Activated naive CD4-positive, alpha-beta T cell treated with anti-CD3 and anti-CD28 coated beads for 36 hours (primary cell): ENCODE data around the gene B4GALT4. TPM values are rescaled to one million over a fixed set of nuclear protein-coding genes. Genes with fewer than 3 reads are reported as not detected.
"Not testable (repeated sequence)": the region's sequence is repeated elsewhere in the genome, so short reads cannot be mapped to it uniquely, and the experiment has no call there.

Source experiments
- CTCF ChIA-PET: fragments of 350-600 bp; sonication (Branson Sonifier 250); formaldehyde crosslinking; loops from one replicate; lab custom pipeline; 2021; ENCODE audit warnings: antibody characterized with exemption; lab: Charles Lee
- DNase-seq: peaks from one replicate; pipeline ENCODE4 v3.0.0-alpha.2; 2020
- H3K27ac Mint-ChIP-seq: one replicate; pipeline ENCODE4 v1.8.0; 2021; ENCODE audit warnings: mild to moderate bottlenecking, mixed read lengths
- H3K27me3 Mint-ChIP-seq: one replicate; pipeline ENCODE4 v1.8.0; 2021; ENCODE audit warnings: low read depth, mixed read lengths
- H3K36me3 Mint-ChIP-seq: one replicate; pipeline ENCODE4 v1.8.0; 2021; ENCODE audit warnings: low read depth, mixed read lengths
- H3K4me1 Mint-ChIP-seq: one replicate; pipeline ENCODE4 v1.8.0; 2021; ENCODE audit warnings: low read depth, mixed read lengths
- H3K4me3 Mint-ChIP-seq: one replicate; pipeline ENCODE4 v1.8.0; 2021; ENCODE audit warnings: mild to moderate bottlenecking, moderate library complexity, mixed read lengths
- H3K9me3 Mint-ChIP-seq: one replicate; pipeline ENCODE4 v1.8.0; 2021; ENCODE audit warnings: mixed read lengths
- intact Hi-C: fragments of 100-400 bp; cut with micrococcal nuclease; formaldehyde crosslinking; loops from one replicate; pipeline ENCODE4 v1.15.1; 2023
- total RNA-seq, 2 experiments: library from RNA; stranded (reverse); gene quantifications; one replicate each; pipeline ENCODE4 v1.2.3, GENCODE V29; 2021

The B4GALT4 gene
- total RNA-seq, 2 experiments from 2014 or later = 22.0 to 22.8 TPM

- CTCF ChIA-PET = interaction anchor here (2.9 kb wide), 1 partner anchor 16 kb away, joined by 18 read pairs; the partner anchor contains the start of gene B4GALT4
- Mint-ChIP-seq H3K4me3 (no peak overlapping the region), H3K9me3 (no peaks in the 10 kb centered on the region), H3K27me3 (no peaks in the 10 kb centered on the region), H3K4me1 (peaks cover 3% of the 10 kb centered on the region), H3K27ac (no peak overlapping the region), H3K36me3 (no peaks in the 10 kb centered on the region)
- intact Hi-C loops = no loop called here
- no peak for DNase-seq
These were observed 16.4 kb upstream of the B4GALT4 start for GRCh38 chr3:119257111-119257510.

GRCh38 chr3:119255214-119255613 lies 14.5 kb upstream of the B4GALT4 start:
- H3K4me1 Mint-ChIP-seq = no peaks in the 10 kb centered on the region
- no peak overlapping the region for H3K27ac Mint-ChIP-seq
- intact Hi-C loops = no loop called here
- CTCF ChIA-PET = no interaction called here
- H3K4me3 Mint-ChIP-seq = no peak overlapping the region
- no peaks in the 10 kb centered on the region for H3K36me3 Mint-ChIP-seq
- no peaks in the 10 kb centered on the region for H3K27me3 Mint-ChIP-seq
- no peaks in the 10 kb centered on the region for H3K9me3 Mint-ChIP-seq
- no peak for DNase-seq

DNA sequence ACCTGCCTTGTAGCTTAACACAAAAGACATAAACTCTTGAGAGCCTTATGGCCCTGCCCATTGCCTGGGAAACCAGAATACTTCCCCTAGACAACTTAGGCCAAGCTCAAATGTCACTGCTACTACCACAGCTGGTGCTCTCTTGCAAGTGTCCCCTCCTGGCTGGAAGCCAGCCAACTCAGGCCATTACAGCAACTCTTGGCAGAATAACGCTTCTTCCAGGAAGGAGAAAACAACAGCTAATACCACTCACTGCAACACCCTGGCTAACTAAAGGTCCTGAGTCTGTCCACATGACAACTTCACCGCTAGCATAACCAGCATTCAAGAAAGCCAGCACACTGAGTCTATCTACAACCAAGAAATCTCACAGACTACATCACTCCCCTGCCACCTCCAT lies 5.1 kb upstream of the B4GALT4 start:
- CTCF ChIA-PET = interaction anchor here (0.8 to 2.1 kb wide), 4 partner anchors 100 to 362 kb away, joined by 4 to 12 read pairs (median 7); partner anchors contain the start of gene TEX55
- peaks cover 2% of the 10 kb centered on the region for H3K4me1 Mint-ChIP-seq
- no peak overlapping the region for H3K4me3 Mint-ChIP-seq
- H3K27ac Mint-ChIP-seq = no peak overlapping the region
- H3K27me3 Mint-ChIP-seq = no peaks in the 10 kb centered on the region
- intact Hi-C loops = no loop called here
- DNase-seq = no peak
- peaks cover 4% of the 10 kb centered on the region for H3K36me3 Mint-ChIP-seq
- peaks cover 10% of the 10 kb centered on the region for H3K9me3 Mint-ChIP-seq

DNA sequence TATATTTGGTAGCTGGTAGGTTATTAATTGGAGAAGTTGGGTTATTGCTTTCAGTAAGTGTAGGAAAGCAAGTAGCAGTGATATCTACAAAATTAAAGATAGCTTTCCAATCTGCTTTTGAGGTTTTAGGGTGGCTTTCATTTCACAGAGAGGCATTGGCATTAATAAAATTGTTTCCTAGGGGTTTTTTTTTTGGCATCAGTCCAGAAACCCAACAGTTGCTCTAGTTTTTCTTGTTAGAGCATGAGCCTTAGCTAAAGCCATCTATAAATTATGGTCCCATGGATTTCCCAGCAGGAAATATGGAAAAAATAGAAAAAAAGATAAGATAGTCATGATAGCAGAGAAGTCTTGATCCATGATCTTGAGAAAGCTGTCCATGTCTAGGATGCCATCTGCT lies 3.0 kb upstream of the B4GALT4 start:
- Mint-ChIP-seq H3K9me3 (peaks cover 9% of the 10 kb centered on the region), H3K4me3 (no peak overlapping the region), H3K36me3 (peaks cover 5% of the 10 kb centered on the region), H3K4me1 (peaks cover 11% of the 10 kb centered on the region), H3K27me3 (no peaks in the 10 kb centered on the region), H3K27ac (no peak overlapping the region)
- CTCF ChIA-PET = interaction anchor here (0.6 to 0.7 kb wide), 3 partner anchors 51 to 356 kb away, joined by 3 to 4 read pairs (median 3); no protein-coding TSS in a partner anchor
- intact Hi-C loops = no loop called here
- DNase-seq = no peak

GRCh38 chr3:119243058-119243529 lies 2.4 kb upstream of the B4GALT4 start:
- H3K27me3 Mint-ChIP-seq, DNase-seq, H3K36me3 Mint-ChIP-seq, H3K27ac Mint-ChIP-seq, intact Hi-C loops, H3K4me3 Mint-ChIP-seq, H3K9me3 Mint-ChIP-seq: not testable (repeated sequence)
- H3K4me1 Mint-ChIP-seq = peaks cover 13% of the 10 kb centered on the region
- CTCF ChIA-PET = interaction anchor here (0.7 to 2.6 kb wide), 3 partner anchors 110 to 355 kb away, joined by 3 to 20 read pairs (median 4); no protein-coding TSS in a partner anchor

DNA sequence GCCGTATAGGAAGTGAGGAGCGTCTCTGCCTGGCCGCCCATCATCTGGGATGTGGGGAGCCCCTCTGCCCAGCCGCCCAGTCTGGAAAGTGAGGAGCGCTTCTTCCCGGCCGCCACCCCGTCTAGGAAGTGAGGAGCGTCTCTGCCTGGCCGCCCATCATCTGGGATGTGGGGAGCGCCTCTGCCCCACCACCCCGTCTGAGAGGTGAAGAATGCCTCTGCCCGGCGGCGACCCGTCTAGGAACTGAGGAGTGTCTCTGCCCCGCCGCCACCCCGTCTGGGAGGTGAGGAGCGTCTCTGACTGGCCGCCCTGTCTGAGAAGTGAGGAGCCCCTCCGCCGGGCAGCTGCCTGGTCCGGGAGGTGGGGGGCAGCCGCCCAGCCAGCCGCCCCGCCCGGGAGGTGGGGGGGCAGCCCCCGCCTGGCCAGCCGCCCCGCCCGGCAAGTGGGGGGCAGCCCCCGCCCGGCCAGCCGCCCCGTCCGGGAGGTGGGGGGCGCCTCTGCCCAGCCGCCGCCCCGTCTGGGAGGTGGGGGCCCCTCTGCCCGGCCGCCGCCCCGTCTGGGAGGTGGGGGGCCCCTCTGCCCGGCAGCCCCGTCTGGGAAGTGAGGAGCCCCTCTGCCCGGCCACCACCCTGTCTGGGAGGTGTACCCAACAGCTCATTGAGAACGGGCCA lies 1.8 kb upstream of the B4GALT4 start:
- DNase-seq, H3K4me3 Mint-ChIP-seq, H3K27me3 Mint-ChIP-seq: not testable (repeated sequence)

DNA sequence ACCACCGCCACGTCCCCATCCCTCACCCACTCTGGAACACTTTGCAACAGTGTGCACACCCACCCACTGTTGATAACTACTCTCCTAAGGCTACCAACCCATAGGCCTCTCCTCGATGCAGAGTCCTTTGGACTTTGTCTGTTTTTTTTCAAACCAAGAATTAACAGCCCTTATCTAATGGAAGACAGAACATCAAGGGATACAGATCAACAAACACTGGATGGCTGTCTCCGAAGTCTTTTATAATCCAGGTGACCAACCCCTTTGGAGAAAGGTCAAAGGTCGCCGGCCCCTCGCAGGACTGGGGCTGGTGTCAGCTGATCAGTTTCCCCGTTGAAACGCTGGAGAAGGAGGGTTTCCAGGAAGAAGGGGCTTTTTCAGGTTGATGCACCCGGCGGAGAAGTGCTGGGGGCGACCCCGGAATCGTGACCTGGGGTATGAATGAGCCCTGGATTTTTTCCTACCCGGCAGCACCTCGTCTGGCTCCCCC lies 532 bp downstream of the B4GALT4 start:
- peak overlapping the region; percentile 88 for H3K4me3 Mint-ChIP-seq
- peaks cover 15% of the 10 kb centered on the region for H3K36me3 Mint-ChIP-seq
- peak overlapping the region; percentile 96 for H3K27ac Mint-ChIP-seq
- peaks cover 38% of the 10 kb centered on the region for H3K4me1 Mint-ChIP-seq
- intact Hi-C loops = loop anchor here (1.0 to 2.0 kb wide), 6 partner anchors 21 to 855 kb away; partner anchors contain the start of genes COX17, GSK3B and TMEM39A
- no peaks in the 10 kb centered on the region for H3K27me3 Mint-ChIP-seq
- peak; percentile 73 for DNase-seq
- no peaks in the 10 kb centered on the region for H3K9me3 Mint-ChIP-seq
- CTCF ChIA-PET = interaction anchor here (1.0 to 3.2 kb wide), 24 partner anchors 9 to 440 kb away, joined by 3 to 89 read pairs (median 5); partner anchors contain the start of genes ARHGAP31, IGSF11 and TEX55

More for the DNA sequence above, 1.8 kb upstream of the B4GALT4 start:
- H3K4me1 Mint-ChIP-seq = peaks cover 14% of the 10 kb centered on the region
- intact Hi-C loops, H3K36me3 Mint-ChIP-seq, H3K27ac Mint-ChIP-seq, H3K9me3 Mint-ChIP-seq: not testable (repeated sequence)
- CTCF ChIA-PET = interaction anchor here (0.9 to 3.2 kb wide), 10 partner anchors 12 to 359 kb away, joined by 3 to 89 read pairs (median 12); partner anchors contain the start of genes ARHGAP31, IGSF11 and TEX55

- Mint-ChIP-seq H3K27ac (peak overlapping the region; percentile 96), H3K27me3 (no peaks in the 10 kb centered on the region), H3K4me3 (peak overlapping the region; percentile 88), H3K9me3 (no peaks in the 10 kb centered on the region), H3K36me3 (peaks cover 22% of the 10 kb centered on the region), H3K4me1 (peaks cover 45% of the 10 kb centered on the region)
- CTCF ChIA-PET = interaction anchor here (0.6 to 3.2 kb wide), 12 partner anchors 8 to 355 kb away, joined by 3 to 89 read pairs (median 4); partner anchors contain the start of gene TEX55
- intact Hi-C loops = loop anchor here (5.0 to 10.0 kb wide), 2 partner anchors 282 to 1105 kb away; partner anchors contain the start of gene LRRC58
- no peak for DNase-seq
These were observed 1.4 kb downstream of the B4GALT4 start for GRCh38 chr3:119239206-119239820.

DNA sequence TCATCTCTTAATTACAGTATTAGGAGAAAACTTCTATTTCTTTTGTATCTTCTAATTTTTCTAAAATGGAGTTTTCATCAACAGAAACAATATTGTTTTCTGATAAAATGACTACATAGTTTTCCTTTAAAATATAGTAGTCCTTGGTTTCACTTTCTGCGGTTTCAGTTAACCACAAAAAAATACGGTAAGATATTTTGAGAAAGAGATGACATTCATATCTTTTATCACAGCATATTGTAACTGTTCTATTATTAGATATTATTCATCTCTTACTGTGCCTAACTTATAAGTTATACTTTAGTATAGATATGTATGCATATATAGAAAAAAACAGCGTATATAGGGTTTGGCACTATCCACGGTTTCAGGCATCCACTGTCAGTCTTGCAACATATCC lies 2.3 kb downstream of the B4GALT4 start:
- Mint-ChIP-seq H3K27ac (peak overlapping the region; percentile 91), H3K27me3 (no peaks in the 10 kb centered on the region), H3K4me3 (peak overlapping the region; percentile 88), H3K9me3 (no peaks in the 10 kb centered on the region), H3K4me1 (peaks cover 52% of the 10 kb centered on the region), H3K36me3 (peaks cover 22% of the 10 kb centered on the region)
- intact Hi-C loops = loop anchor here (5.0 to 10.0 kb wide), 2 partner anchors 281 to 1106 kb away; partner anchors contain the start of gene LRRC58
- DNase-seq = no peak
- CTCF ChIA-PET = no interaction called here

GRCh38 chr3:119237299-119237698 lies 3.4 kb downstream of the B4GALT4 start:
- Mint-ChIP-seq H3K4me1 (peaks cover 62% of the 10 kb centered on the region), H3K4me3 (no peak overlapping the region), H3K36me3 (peaks cover 26% of the 10 kb centered on the region), H3K27ac (peak overlapping the region; percentile 41), H3K27me3 (no peaks in the 10 kb centered on the region), H3K9me3 (no peaks in the 10 kb centered on the region)
- intact Hi-C loops = loop anchor here (5.0 to 10.0 kb wide), 2 partner anchors 280 to 1108 kb away; partner anchors contain the start of gene LRRC58
- CTCF ChIA-PET = interaction anchor here (0.9 to 1.5 kb wide), 4 partner anchors 10 to 353 kb away, joined by 3 to 5 read pairs (median 4); no protein-coding TSS in a partner anchor
- no peak for DNase-seq

DNA sequence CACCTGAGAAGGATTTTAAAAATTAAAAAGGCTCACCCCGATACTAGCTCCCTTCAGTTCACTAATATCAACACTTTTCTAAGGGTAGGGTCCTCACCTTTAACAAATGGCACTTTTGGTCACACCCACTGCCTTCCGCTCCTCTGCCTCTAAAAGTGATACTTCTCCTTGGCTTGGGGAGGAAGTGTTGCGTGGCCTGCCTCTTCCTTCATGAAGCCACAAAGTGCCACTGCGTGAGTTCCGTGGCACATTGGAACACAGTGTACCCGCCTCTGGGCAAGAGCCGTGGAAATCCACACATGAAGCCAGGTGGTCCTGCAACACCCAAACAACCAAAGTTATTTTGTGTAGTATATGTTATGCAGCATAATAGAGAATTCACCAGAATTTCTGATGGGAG lies 3.9 kb downstream of the B4GALT4 start:
- intact Hi-C loops = loop anchor here (1.0 to 10.0 kb wide), 3 partner anchors 8 to 1108 kb away; partner anchors contain the start of gene LRRC58
- Mint-ChIP-seq H3K9me3 (no peaks in the 10 kb centered on the region), H3K27ac (peak overlapping the region; percentile 30), H3K36me3 (peaks cover 26% of the 10 kb centered on the region), H3K4me3 (peak overlapping the region; percentile 17), H3K27me3 (no peaks in the 10 kb centered on the region), H3K4me1 (peaks cover 67% of the 10 kb centered on the region)
- CTCF ChIA-PET = interaction anchor here (0.9 to 1.5 kb wide), 4 partner anchors 10 to 353 kb away, joined by 3 to 5 read pairs (median 4); no protein-coding TSS in a partner anchor
- DNase-seq = peak; percentile 56
